ENCODE data around the gene COBLL1.

Gene COBLL1

DNA sequence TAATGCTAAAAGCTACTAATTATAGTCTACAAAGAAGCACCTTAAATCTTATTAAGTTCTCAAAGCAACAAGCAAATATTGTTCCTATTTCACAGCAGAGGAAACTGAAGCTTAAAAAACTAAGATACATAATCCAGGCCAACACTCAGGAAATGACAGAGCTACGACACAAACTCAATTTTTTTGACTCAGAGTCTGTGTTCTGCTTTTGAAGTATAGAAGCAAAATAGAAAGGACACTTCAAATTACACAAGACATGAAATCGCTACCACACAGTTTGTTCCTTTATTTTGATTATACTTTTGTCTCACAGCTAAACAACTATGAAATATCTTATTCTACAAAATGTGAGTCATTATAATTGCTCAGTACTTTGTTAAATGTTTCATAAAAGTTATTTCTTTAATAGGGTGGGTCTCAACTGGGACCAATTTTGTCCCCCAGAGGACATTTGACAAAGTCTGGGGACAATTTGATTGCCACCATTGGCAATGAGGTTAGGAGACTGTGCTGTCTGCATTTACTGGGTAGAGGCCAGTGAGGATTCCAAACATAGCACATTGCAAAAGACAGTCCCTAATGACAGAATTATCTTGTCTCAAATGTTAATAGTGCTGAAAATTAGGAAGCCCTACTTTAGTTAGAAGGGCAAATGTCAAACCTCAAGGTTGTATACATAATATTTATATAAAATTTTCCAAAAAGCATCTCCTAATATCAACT lies 118.8 kb downstream of the COBLL1 start:
- Mint-ChIP-seq H3K4me3 (no peak overlapping the region), H3K36me3 (ENCODE audit: low read depth) (no peaks in the 10 kb centered on the region), H3K27ac (no peak overlapping the region), H3K27me3 (ENCODE audit: low read depth, poor library complexity) (peaks cover 7% of the 10 kb centered on the region), H3K9me3 (no peaks in the 10 kb centered on the region), H3K4me1 (peaks cover 15% of the 10 kb centered on the region)
- TF ChIP-seq CTCF (IDR thresholded peaks at IDR 0.05) = no peak
- no peak for DNase-seq

DNA sequence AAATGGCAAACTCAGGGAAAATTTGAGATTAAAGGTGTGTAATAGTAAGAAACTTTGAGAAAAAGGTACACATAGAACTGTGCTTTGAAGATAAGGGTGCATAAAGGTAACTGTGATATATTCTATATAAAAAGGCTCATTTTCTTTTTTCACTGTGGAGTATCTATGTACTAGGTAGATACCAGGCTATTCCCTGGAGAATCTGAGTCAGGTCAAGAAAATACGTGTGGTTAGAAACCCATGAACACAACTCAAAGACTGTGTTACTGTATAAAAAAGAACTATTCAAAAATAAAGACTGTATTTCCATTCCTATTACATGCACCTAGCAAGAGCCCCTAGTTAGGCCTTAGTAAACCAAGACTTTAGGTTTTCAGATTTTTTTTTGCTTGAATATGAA lies 120.2 kb downstream of the COBLL1 start:
- Mint-ChIP-seq H3K9me3 (no peaks in the 10 kb centered on the region), H3K4me1 (peaks cover 15% of the 10 kb centered on the region), H3K36me3 (ENCODE audit: low read depth) (no peaks in the 10 kb centered on the region), H3K4me3 (no peak overlapping the region), H3K27me3 (ENCODE audit: low read depth, poor library complexity) (peaks cover 7% of the 10 kb centered on the region), H3K27ac (no peak overlapping the region)
- DNase-seq = no peak
- TF ChIP-seq CTCF (IDR thresholded peaks at IDR 0.05) = no peak

DNA sequence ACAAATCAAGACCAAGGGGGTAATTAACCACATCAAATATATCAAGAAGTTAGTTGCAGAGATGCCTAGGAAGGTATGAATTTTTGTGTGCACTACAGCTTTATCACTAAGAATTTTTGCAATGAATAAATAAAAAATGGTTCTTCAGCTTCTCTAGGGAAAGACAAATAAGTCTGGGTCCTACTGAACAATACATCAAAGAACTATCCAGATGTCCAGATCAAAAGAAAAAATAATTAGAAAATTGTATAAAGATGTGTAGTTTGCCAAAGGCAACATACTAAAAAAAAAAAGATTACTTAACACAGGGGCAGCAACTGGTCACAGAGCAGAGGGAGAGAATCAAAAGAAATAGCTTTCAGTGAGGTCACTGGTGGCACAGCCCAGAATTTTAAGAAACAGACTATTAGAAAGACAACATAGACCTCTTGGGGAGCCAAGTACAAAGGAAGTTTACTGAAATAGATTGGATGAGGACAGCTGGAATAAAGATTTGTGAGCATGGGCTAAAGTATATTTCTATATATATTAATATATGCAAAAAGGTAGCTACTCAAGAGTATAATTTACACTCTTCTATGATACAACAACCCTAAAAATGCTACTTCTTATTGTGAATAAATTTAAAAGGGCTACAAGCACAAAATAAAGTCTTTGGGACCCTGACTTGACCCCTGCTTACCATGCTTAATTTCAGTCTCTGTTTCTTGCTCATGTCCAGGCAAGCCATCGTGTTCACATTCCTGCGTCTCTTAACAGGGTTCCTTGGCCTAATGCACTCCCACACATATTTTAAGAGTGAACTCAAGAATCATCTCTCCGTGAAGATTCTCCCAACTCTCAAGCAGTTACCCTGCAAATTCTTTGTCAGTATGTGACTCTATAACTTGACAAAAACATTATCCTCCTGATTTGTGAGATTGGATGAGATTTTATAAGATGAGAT lies 121.4 kb downstream of the COBLL1 start:
- Mint-ChIP-seq H3K4me3 (no peak overlapping the region), H3K9me3 (no peaks in the 10 kb centered on the region), H3K4me1 (peaks cover 15% of the 10 kb centered on the region), H3K27me3 (ENCODE audit: low read depth, poor library complexity) (peaks cover 7% of the 10 kb centered on the region), H3K27ac (no peak overlapping the region), H3K36me3 (ENCODE audit: low read depth) (no peaks in the 10 kb centered on the region)
- TF ChIP-seq CTCF (IDR thresholded peaks at IDR 0.05) = no peak
- no peak for DNase-seq

GRCh38 chr2:164717000-164717803 lies 124.4 kb downstream of the COBLL1 start:
- no peak overlapping the region for H3K4me3 Mint-ChIP-seq
- TF ChIP-seq CTCF (IDR thresholded peaks at IDR 0.05) = peak; percentile 78
- no peaks in the 10 kb centered on the region for H3K9me3 Mint-ChIP-seq
- H3K4me1 Mint-ChIP-seq = peaks cover 15% of the 10 kb centered on the region
- no peaks in the 10 kb centered on the region for H3K36me3 Mint-ChIP-seq (ENCODE audit: low read depth)
- H3K27me3 Mint-ChIP-seq (ENCODE audit: low read depth, poor library complexity) = peaks cover 7% of the 10 kb centered on the region
- peak; percentile 9 for DNase-seq
- H3K27ac Mint-ChIP-seq = no peak overlapping the region

GRCh38 chr2:164714471-164714870 lies 127.2 kb downstream of the COBLL1 start:
- H3K4me3 Mint-ChIP-seq = no peak overlapping the region
- no peaks in the 10 kb centered on the region for H3K4me1 Mint-ChIP-seq
- peaks cover 3% of the 10 kb centered on the region for H3K27me3 Mint-ChIP-seq (ENCODE audit: low read depth, poor library complexity)
- TF ChIP-seq CTCF (IDR thresholded peaks at IDR 0.05) = no peak
- no peaks in the 10 kb centered on the region for H3K36me3 Mint-ChIP-seq (ENCODE audit: low read depth)
- no peak overlapping the region for H3K27ac Mint-ChIP-seq
- H3K9me3 Mint-ChIP-seq = no peaks in the 10 kb centered on the region
- no peak for DNase-seq

Measured in nephron progenitor cell (in vitro differentiated cells).